ENCODE measurements around the gene SMR3A. TPM values are rescaled to one million over a fixed set of nuclear protein-coding genes. Genes with fewer than 3 reads are reported as not detected.

Gene SMR3A
- total RNA-seq, 1 donor: not detected

DNA sequence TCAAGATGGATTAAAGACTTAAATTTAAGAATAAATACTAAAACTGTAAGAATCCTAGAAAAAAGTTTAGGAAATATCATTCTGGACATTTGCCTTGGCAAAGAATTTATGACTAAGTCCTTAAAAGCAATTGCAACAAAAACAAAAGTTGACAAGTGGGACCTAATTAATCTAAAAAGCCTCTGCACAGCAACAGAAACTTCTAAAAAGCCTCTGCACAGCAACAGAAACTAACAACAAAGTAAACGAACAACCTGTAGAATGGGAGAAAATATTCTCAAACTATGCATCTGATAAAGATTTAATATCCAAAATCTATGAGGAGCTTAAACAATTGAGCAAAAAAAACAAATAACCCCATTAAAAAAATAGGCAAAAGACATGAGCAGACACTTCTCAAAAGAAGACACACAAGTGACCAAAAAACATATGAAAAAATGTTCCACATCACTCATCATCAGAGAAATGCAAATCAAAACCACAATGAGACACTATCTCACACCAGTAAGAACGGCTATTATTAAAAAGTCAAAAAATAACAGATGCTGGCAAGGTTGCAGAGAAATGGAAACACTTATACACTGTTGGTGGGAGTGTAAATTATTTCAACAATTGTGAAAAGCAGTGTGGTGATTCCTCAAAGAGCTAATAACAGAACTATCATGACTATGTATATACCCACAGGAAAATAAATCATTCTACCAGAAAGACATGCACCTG is 31.7 kb downstream of the SMR3A start:
- no peak overlapping the region for H2AFZ ChIP-seq (ENCODE audit: low read length)
- no peak overlapping the region for H3K4me2 ChIP-seq (ENCODE audit: insufficient read depth, low read length)
- peaks cover 3% of the 10 kb centered on the region for H3K9me3 ChIP-seq (ENCODE audit: low read depth, low read length)
- no peak overlapping the region for H3K4me3 ChIP-seq (ENCODE audit: insufficient read depth, low read length)
- H3K36me3 ChIP-seq (ENCODE audit: insufficient read depth, low read length): no peaks in the 10 kb centered on the region
- TF ChIP-seq, protein P1, sequence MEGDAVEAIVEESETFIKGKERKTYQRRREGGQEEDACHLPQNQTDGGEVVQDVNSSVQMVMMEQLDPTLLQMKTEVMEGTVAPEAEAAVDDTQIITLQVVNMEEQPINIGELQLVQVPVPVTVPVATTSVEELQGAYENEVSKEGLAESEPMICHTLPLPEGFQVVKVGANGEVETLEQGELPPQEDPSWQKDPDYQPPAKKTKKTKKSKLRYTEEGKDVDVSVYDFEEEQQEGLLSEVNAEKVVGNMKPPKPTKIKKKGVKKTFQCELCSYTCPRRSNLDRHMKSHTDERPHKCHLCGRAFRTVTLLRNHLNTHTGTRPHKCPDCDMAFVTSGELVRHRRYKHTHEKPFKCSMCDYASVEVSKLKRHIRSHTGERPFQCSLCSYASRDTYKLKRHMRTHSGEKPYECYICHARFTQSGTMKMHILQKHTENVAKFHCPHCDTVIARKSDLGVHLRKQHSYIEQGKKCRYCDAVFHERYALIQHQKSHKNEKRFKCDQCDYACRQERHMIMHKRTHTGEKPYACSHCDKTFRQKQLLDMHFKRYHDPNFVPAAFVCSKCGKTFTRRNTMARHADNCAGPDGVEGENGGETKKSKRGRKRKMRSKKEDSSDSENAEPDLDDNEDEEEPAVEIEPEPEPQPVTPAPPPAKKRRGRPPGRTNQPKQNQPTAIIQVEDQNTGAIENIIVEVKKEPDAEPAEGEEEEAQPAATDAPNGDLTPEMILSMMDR (IDR thresholded peaks at IDR 0.05; ENCODE audit: extremely low read depth, low read depth, low read length): no peak
- no peaks in the 10 kb centered on the region for H3K79me2 ChIP-seq (ENCODE audit: insufficient read depth, low read length)
- no peaks in the 10 kb centered on the region for H3K27me3 ChIP-seq (ENCODE audit: insufficient read depth, low read length)
- H3K27ac ChIP-seq (ENCODE audit: low read depth, low read length): no peak overlapping the region
- H3K4me1 ChIP-seq (ENCODE audit: insufficient read depth, low read length): no peaks in the 10 kb centered on the region
- no peak for DNase-seq (ENCODE audit: insufficient read length, low spot score, missing footprints)
- H4K20me1 ChIP-seq (ENCODE audit: insufficient read depth, low read length): no peaks in the 10 kb centered on the region

DNA sequence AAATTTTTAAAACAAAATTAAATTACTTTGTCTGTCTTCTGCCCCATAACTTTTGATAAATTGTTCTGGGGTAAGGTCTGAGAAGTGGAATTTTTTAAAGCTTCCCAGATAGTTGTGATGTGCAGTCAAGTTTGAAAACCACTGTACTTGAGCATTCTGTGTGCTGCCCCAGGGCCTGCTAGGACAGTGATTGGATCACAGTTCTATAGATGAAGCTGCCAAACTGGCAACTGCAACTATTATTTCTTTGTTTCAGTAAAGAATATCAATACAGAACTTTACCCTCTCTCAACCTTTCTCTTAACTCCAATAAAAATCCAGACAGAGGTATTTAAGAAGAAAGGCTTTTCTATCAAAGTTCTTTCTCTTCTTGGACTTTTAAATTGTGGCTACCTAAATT is 37.0 kb downstream of the SMR3A start, which contains the start of gene OPRPN:
Gene OPRPN, plus strand, starts transcription at position 361 of the 400 bp plus-strand sequence. CDS start 1,346 bp downstream, outside the sequence.
- Histone ChIP-seq H3K9me3 (ENCODE audit: low read depth, low read length) (no peaks in the 10 kb centered on the region), H3K4me3 (ENCODE audit: insufficient read depth, low read length) (no peak within 1 kb of the TSS), H3K4me2 (ENCODE audit: insufficient read depth, low read length) (no peak within 1 kb of the TSS), H3K27me3 (ENCODE audit: insufficient read depth, low read length) (no peaks in the 10 kb centered on the region), H3K79me2 (ENCODE audit: insufficient read depth, low read length) (no peaks in the 10 kb centered on the region), H3K4me1 (ENCODE audit: insufficient read depth, low read length) (no peaks in the 10 kb centered on the region), H3K27ac (ENCODE audit: low read depth, low read length) (no peak within 1 kb of the TSS), H4K20me1 (ENCODE audit: insufficient read depth, low read length) (no peaks in the 10 kb centered on the region), H3K36me3 (ENCODE audit: insufficient read depth, low read length) (no peaks in the 10 kb centered on the region), H2AFZ (ENCODE audit: low read length) (no peak within 1 kb of the TSS)
- TF ChIP-seq, protein P1 (IDR thresholded peaks at IDR 0.05; ENCODE audit: extremely low read depth, low read depth, low read length): no peak
- DNase-seq (ENCODE audit: insufficient read length, low spot score, missing footprints): no peak

DNA sequence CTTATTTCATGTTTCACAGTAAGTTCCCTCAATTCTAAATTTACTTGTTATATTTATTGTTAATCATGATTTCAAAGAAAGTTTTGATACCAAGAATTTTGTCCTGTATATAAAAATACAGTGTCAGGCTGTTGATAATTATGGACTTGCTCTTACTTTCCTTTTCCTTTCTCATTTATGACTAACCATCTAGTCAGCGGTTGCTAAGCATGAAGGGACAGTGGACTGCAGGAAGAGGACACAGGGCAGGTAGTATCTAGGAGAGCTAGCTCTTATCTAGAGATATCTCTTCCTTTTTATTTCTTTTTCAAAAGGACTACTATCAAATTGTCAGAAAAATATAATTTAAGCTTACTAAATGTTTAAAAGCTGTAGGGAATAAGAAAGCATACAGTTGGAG is 38.8 kb downstream of the SMR3A start:
- TF ChIP-seq, protein P1 (IDR thresholded peaks at IDR 0.05; ENCODE audit: extremely low read depth, low read depth, low read length): no peak
- Histone ChIP-seq H2AFZ (ENCODE audit: low read length) (no peak overlapping the region), H4K20me1 (ENCODE audit: insufficient read depth, low read length) (no peaks in the 10 kb centered on the region), H3K4me1 (ENCODE audit: insufficient read depth, low read length) (no peaks in the 10 kb centered on the region), H3K4me3 (ENCODE audit: insufficient read depth, low read length) (no peak overlapping the region), H3K79me2 (ENCODE audit: insufficient read depth, low read length) (no peaks in the 10 kb centered on the region), H3K36me3 (ENCODE audit: insufficient read depth, low read length) (no peaks in the 10 kb centered on the region), H3K9me3 (ENCODE audit: low read depth, low read length) (peaks cover 1% of the 10 kb centered on the region), H3K4me2 (ENCODE audit: insufficient read depth, low read length) (no peak overlapping the region), H3K27ac (ENCODE audit: low read depth, low read length) (no peak overlapping the region), H3K27me3 (ENCODE audit: insufficient read depth, low read length) (no peaks in the 10 kb centered on the region)
- DNase-seq (ENCODE audit: insufficient read length, low spot score, missing footprints): no peak

DNA sequence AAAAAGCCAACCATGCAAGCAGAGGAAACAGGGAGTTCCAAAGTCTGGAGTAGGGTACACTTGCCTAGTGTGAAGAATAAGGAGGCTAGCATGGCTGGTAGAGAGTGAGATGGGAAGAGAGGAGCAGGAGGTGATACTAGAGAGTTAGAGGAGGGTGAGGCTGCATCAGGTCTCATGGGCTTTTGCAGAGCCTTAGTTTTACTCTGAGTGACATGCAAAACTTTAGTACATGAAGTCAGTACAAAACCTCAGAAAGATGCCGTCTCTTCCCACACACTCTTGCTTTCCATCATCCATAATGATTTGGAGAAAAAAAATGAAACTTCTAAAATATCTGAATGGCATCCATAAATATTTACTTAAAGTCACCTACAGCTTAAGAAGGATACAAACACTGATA is 42.2 kb downstream of the SMR3A start:
- no peak for DNase-seq (ENCODE audit: insufficient read length, low spot score, missing footprints)
- peaks cover 3% of the 10 kb centered on the region for H3K9me3 ChIP-seq (ENCODE audit: low read depth, low read length)
- TF ChIP-seq, protein P1 (IDR thresholded peaks at IDR 0.05; ENCODE audit: extremely low read depth, low read depth, low read length): no peak
- H3K4me2 ChIP-seq (ENCODE audit: insufficient read depth, low read length): no peak overlapping the region
- H3K27ac ChIP-seq (ENCODE audit: low read depth, low read length): no peak overlapping the region
- H3K4me3 ChIP-seq (ENCODE audit: insufficient read depth, low read length): no peak overlapping the region
- H2AFZ ChIP-seq (ENCODE audit: low read length): no peak overlapping the region
- H3K4me1 ChIP-seq (ENCODE audit: insufficient read depth, low read length): no peaks in the 10 kb centered on the region
- H4K20me1 ChIP-seq (ENCODE audit: insufficient read depth, low read length): no peaks in the 10 kb centered on the region
- H3K36me3 ChIP-seq (ENCODE audit: insufficient read depth, low read length): no peaks in the 10 kb centered on the region
- no peaks in the 10 kb centered on the region for H3K27me3 ChIP-seq (ENCODE audit: insufficient read depth, low read length)
- no peaks in the 10 kb centered on the region for H3K79me2 ChIP-seq (ENCODE audit: insufficient read depth, low read length)
